ENCODE measurements around the gene RIPOR3. TPM values are rescaled to one million over a fixed set of nuclear protein-coding genes. Genes with fewer than 3 reads are reported as not detected.

RIPOR3 gene, protein sequence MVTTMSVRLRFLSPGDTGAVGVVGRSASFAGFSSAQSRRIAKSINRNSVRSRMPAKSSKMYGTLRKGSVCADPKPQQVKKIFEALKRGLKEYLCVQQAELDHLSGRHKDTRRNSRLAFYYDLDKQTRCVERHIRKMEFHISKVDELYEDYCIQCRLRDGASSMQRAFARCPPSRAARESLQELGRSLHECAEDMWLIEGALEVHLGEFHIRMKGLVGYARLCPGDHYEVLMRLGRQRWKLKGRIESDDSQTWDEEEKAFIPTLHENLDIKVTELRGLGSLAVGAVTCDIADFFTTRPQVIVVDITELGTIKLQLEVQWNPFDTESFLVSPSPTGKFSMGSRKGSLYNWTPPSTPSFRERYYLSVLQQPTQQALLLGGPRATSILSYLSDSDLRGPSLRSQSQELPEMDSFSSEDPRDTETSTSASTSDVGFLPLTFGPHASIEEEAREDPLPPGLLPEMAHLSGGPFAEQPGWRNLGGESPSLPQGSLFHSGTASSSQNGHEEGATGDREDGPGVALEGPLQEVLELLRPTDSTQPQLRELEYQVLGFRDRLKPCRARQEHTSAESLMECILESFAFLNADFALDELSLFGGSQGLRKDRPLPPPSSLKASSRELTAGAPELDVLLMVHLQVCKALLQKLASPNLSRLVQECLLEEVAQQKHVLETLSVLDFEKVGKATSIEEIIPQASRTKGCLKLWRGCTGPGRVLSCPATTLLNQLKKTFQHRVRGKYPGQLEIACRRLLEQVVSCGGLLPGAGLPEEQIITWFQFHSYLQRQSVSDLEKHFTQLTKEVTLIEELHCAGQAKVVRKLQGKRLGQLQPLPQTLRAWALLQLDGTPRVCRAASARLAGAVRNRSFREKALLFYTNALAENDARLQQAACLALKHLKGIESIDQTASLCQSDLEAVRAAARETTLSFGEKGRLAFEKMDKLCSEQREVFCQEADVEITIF
- 1.9 TPM for total RNA-seq (ENCODE audit: insufficient read depth, low replicate concordance)

- DNase-seq (ENCODE audit: low spot score) = no peak
These were observed at the start of gene RIPOR3 for GRCh38 chr20:50690650-50691572. Gene RIPOR3 (minus strand): TSS chr20:50691542. CDS start chr20:50691128, 414 bp downstream.

GRCh38 chr20:50737352-50737751 lies 46.0 kb upstream of the RIPOR3 start:
- peak; percentile 75 for DNase-seq (ENCODE audit: low spot score)

DNA sequence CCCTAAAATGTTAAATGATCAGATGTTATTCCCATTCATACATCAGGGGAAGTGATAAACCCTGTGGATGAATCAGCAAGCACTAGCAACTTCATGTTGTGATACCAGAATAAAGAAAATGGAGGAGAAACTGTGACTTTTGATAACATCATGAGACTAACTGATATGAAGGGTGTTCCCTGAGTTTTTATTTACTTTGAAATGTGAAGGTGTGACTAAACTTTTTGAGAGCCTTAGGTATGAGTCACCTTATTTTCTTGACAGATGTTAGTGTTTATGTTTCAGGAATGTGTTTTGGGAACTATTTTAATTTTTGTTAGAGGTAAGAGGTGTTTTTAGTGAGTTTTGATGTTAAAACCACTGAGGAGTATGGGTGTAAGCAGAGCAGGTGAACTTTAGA lies 44.5 kb upstream of the RIPOR3 start:
- DNase-seq (ENCODE audit: low spot score) = no peak

DNA sequence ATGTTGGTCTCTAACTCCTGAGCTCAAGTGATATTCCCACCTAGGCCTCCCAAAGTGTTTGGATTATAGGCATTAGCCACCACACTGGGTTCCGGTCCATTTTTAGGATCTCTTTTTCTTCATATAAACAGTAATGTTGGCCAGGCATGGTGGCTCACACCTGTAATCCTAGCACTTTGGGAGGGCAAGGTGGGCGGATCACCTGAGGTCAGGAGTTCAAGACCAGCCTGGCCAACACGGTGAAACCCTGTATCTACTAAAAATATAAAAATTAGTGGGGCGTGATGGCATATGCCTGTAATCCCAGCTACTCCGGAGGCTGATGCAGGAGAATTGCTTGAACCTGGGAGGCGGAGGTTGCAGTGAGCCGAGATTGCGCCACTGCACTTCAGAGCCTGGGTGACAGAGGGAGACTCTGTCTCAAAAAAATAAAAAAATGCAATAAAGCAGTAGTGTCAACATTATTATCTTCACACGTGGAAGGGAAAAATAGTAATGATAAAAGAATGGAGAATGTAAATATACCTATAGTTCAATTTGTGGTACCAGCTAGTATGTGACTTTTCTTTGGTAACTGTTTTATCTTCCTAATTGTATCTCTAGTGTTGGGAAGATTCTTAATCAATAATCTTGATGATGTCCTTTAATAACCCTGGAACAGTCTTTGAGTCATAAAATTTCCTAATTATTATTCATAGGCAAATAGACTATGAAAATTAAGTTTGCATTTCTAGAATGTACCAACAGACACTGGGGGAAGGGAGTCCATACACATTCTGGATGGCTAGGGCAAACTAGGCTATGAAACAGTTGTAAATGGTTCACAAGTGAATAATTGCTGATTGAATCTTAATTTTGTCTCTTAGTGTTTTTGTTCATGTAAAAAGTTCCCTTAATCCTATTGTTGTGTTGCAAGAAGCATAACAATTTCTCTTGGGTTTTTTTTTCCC lies 43.7 kb upstream of the RIPOR3 start:
- no peak for DNase-seq (ENCODE audit: low spot score)

DNA sequence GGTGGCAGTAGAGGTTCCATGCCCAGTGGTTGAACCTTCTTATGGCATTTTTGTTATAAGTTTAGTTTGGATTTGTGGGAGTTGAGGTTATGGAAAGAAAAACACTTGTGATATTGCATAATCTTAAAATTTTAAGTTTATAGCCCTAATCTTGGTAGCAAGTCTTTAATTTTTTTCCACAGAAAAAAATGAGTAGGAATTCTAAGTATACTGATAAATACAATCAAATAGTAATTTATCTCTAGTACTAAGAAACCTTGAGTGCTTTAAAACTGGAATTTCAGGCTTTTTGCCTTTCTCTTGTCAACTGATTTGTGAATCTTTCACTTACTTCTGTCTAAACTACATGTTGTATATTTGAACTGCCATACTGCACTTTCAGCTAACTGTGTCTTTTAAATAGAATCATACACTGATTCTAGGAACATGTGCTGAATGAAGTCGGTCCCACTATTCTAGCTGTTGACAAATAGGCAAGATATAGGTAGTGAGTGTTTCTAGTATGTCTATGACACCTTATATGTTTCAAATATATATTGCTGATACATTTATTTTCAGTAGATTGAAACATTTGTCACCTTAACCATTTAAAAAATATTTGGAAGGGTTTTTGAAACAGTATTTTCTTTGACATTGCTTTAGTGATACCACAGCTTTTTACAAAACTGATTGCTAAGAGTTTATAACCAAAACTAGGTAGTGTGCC lies 42.5 kb upstream of the RIPOR3 start:
- no peak for DNase-seq (ENCODE audit: low spot score)

DNA sequence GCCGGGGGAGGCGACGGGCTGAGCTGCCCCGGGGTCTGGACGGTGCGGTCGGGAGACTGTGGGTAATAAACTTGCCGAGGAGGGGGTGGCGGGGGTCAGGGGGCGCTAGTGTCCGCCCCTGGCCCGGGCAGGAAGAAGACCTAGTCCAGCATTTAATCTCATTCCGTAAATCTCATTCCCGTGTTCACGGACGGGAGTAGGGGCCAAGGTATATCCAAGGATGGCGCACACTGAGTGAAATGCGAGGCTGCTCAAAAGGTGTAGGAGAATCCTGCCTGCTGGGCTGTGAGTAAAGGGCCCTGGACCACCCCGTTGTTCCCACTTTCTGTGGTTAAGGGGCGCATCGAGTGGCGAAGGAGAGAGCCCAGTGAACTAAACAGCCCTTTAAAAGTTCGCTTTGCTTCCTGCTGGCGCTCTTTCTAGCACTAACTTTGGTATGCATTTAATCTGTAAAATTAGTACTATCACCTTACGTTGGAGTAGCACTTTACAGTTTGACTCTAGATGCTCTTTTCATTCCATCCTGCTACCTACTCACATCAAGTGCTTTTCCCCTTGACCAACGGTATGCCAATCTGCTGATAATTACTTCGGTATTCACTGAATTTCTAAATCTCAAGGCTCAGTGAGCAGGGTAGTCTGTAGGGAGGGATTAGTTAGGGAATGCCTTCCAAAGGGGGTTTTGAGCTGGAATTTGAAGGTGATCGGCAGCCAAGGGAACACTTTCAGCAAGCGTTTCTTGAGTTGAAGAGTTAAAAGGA lies 40.8 kb upstream of the RIPOR3 start:
- DNase-seq (ENCODE audit: low spot score) = no peak

GRCh38 chr20:50731055-50731929 lies 40.0 kb upstream of the RIPOR3 start, which contains the start of gene PARD6B:
Gene PARD6B (plus strand): TSS chr20:50731580. CDS start chr20:50731787, 207 bp downstream.
- peak; percentile 98 for DNase-seq (ENCODE audit: low spot score)

- DNase-seq (ENCODE audit: low spot score) = no peak
These were observed 39.4 kb upstream of the RIPOR3 start for GRCh38 chr20:50730765-50731054.

GRCh38 chr20:50729901-50730764 lies 38.8 kb upstream of the RIPOR3 start:
- no peak for DNase-seq (ENCODE audit: low spot score)

- no peak for DNase-seq (ENCODE audit: low spot score)
These were observed 37.9 kb upstream of the RIPOR3 start for GRCh38 chr20:50728981-50729874.

DNA sequence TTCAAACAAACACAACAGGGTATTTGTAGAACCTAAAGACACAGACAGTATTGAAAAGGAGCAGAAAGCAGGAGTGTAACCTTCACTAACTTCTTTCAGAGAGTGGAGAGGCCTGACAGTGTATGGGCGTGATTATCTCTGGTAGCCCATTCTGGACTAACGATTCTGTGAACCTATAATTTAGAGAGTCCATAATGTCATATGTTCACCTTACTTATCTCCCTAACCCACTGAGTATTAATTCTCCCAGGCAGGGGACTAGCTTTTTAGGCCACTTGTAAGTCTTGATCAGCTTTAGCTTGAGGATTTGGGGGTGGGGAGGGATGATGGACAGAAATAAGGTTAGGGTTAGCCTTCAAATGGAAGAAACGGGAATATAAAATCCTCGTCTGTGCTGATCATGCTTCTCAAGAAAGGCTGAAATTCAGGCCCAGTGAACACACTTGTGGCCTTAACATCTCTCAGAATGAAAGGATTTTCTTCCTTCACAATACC lies 37.2 kb upstream of the RIPOR3 start:
- DNase-seq (ENCODE audit: low spot score) = no peak

- DNase-seq (ENCODE audit: low spot score) = no peak
These were observed 36.6 kb upstream of the RIPOR3 start for GRCh38 chr20:50727792-50728485.

- DNase-seq (ENCODE audit: low spot score) = no peak
These were observed 35.8 kb upstream of the RIPOR3 start for GRCh38 chr20:50726955-50727791.

- no peak for DNase-seq (ENCODE audit: low spot score)
These were observed 34.3 kb upstream of the RIPOR3 start for GRCh38 chr20:50725724-50726005.

All from umbilical cord (tissue), 2 donors.